GM12878 (cell line): ENCODE results near the gene WWC2. TPM values are rescaled to one million over a fixed set of nuclear protein-coding genes. Genes with fewer than 3 reads are reported as not detected.

ENCODE experiments used
- ATAC-seq: fragments of 200-7000 bp; cut with Tn5 transposase; 3 replicates; pipeline ENCODE4 v1.9.1; 2020; ENCODE audit warnings: mild to moderate bottlenecking, moderate library complexity
- BruUV-seq: library from RNA; stranded (reverse); fragments of 400-500 nt; replicated peaks from 2 replicates; lab custom pipeline; 2021; lab: Mats Ljungman, UMichigan
- CTCF ChIA-PET: fragments of 300-600 bp; sonication (Branson Sonifier 250); formaldehyde crosslinking; extraction: SDS; loops from one replicate; lab custom pipeline; 2021; ENCODE audit warnings: inconsistent platforms; lab: Yijun Ruan, JAX
- POLR2A ChIA-PET: fragments of 350-600 bp; formaldehyde crosslinking; extraction: SDS; loops from one replicate; lab custom pipeline; 2021; ENCODE audit warnings: inconsistent platforms; lab: Charles Lee
- RAD21 ChIA-PET: fragments of 300-600 bp; sonication (Branson Sonifier 250); formaldehyde crosslinking; loops from one replicate; lab custom pipeline; 2023; ENCODE audit warnings: antibody characterized with exemption; ENCODE audit not compliant: unreplicated experiment; lab: Charles Lee
- SMC1A ChIA-PET: fragments of 300-600 bp; sonication (Branson Sonifier 250); formaldehyde crosslinking; loops from one replicate; lab custom pipeline; 2023; ENCODE audit not compliant: unreplicated experiment, uncharacterized antibody; lab: Charles Lee
- DNase-seq: peaks from one replicate; pipeline ENCODE4 v3.0.0-alpha.2; 2011; ENCODE audit warnings: low read depth, low spot score
- FAIRE-seq: peaks from 3 replicates; lab custom pipeline; 2011; peaks lifted over from hg19 to GRCh38; lab: Jason Lieb, UNC
- H2AFZ ChIP-seq: 2 replicates; pipeline ENCODE4 v1.6.0; 2011; ENCODE audit warnings: low read depth, low read length, control low read depth; ENCODE audit not compliant: control insufficient read depth
- H3K27ac ChIP-seq: 2 replicates; pipeline ENCODE4 v1.5.1; 2011; ENCODE audit warnings: control low read depth; ENCODE audit not compliant: control insufficient read depth, insufficient read depth
- H3K27me3 ChIP-seq, 2 experiments: replicated peaks in 1 of 2; 2 replicates each; pipeline versions ENCODE4 v1.6.0 to v1.6.1; 2011; ENCODE audit warnings: low read length in 1 of 2; ENCODE audit not compliant: control insufficient read depth in 2 of 2, insufficient read depth in 2 of 2
- H3K36me3 ChIP-seq, 2 experiments: 2 replicates each; pipeline ENCODE4 v1.5.1; 2011; ENCODE audit warnings: low read length in 1 of 2; ENCODE audit not compliant: control insufficient read depth in 2 of 2, insufficient read depth in 2 of 2
- H3K4me1 ChIP-seq: 2 replicates; pipeline ENCODE4 v1.6.1; 2011; ENCODE audit warnings: mild to moderate bottlenecking, low read length, moderate library complexity, mixed read lengths; ENCODE audit not compliant: control insufficient read depth, insufficient read depth
- H3K4me2 ChIP-seq: 2 replicates; pipeline ENCODE4 v1.6.0; 2011; ENCODE audit warnings: control low read depth; ENCODE audit not compliant: control insufficient read depth, insufficient read depth
- H3K4me3 ChIP-seq: fragments of 200-600 bp; sonication (generic); 2 replicates; pipeline ENCODE4 v1.5.1; 2016
- H3K79me2 ChIP-seq: 2 replicates; pipeline ENCODE4 v1.6.0; 2011; ENCODE audit warnings: low read length; ENCODE audit not compliant: control insufficient read depth, insufficient read depth
- H3K9ac ChIP-seq: 2 replicates; pipeline ENCODE4 v1.8.0; 2011; ENCODE audit warnings: low read length, control low read depth, mixed read lengths; ENCODE audit not compliant: control insufficient read depth, insufficient read depth
- H3K9me3 ChIP-seq: replicated peaks from 3 replicates; pipeline ENCODE4 v1.5.1; 2011; ENCODE audit warnings: mild to moderate bottlenecking, low read length; ENCODE audit not compliant: control insufficient read depth, insufficient read depth
- H4K20me1 ChIP-seq: 2 replicates; pipeline ENCODE4 v1.6.0; 2011; ENCODE audit not compliant: control insufficient read depth, insufficient read depth
- BRCA1 ChIP-seq: IDR thresholded peaks from 2 replicates; pipeline ENCODE4 v1.6.1; 2011; ENCODE audit warnings: low read depth, low read length, improper control_type of control experiment
- CBX5 ChIP-seq: sonication (generic); IDR thresholded peaks from 2 replicates; pipeline ENCODE4 v1.6.1; 2016; ENCODE audit warnings: low read depth, moderate library complexity, mild to moderate bottlenecking, inconsistent platforms
- E2F4 ChIP-seq: IDR thresholded peaks from 2 replicates; pipeline ENCODE4 v1.6.1; 2012; ENCODE audit warnings: low read depth, low read length, improper control_type of control experiment
- HCFC1 ChIP-seq: fragments of 150-350 bp; IDR thresholded peaks from 2 replicates; pipeline ENCODE4 v1.6.1; 2014; ENCODE audit warnings: low read length
- NR2C1 ChIP-seq: fragments of 450-650 bp; IDR thresholded peaks from 2 replicates; pipeline ENCODE4 v1.6.1; 2017; ENCODE audit warnings: antibody characterized with exemption, mild to moderate bottlenecking, moderate library complexity
- POLR2AphosphoS2 ChIP-seq: IDR thresholded peaks from 2 replicates; pipeline ENCODE4 v1.6.1; 2011; ENCODE audit warnings: low read depth, mild to moderate bottlenecking, low read length, improper control_type of control experiment, moderate library complexity
- RCOR1 ChIP-seq: conservative IDR thresholded peaks from 2 replicates; pipeline ENCODE4 v1.6.1; 2012; ENCODE audit warnings: low read depth, low read length, improper control_type of control experiment
- RUNX3 ChIP-seq: IDR thresholded peaks from 2 replicates; pipeline ENCODE4 v1.6.1; 2012; ENCODE audit warnings: low read length, inconsistent platforms
- SMAD1 ChIP-seq: fragments of 450-650 bp; IDR thresholded peaks from 2 replicates; pipeline ENCODE4 v1.6.1; 2018; ENCODE audit warnings: mild to moderate bottlenecking, low read depth; ENCODE audit not compliant: partially characterized antibody
- YY1 ChIP-seq: IDR thresholded peaks from 2 replicates; pipeline ENCODE4 v1.6.1; 2011; ENCODE audit warnings: low read depth, mild to moderate bottlenecking, low read length
- ZNF622 ChIP-seq: fragments of 450-650 bp; IDR thresholded peaks from 2 replicates; pipeline ENCODE4 v1.6.1; 2017; ENCODE audit warnings: mild to moderate bottlenecking, inconsistent platforms
- WGBS: methylation state at CpG from one replicate; pipeline ENCODE4 v1.1.6; 2016; ENCODE audit warnings: low lambda C conversion rate; ENCODE audit not compliant: insufficient replicate concordance, insufficient coverage; ENCODE audit errors: missing lambda C conversion rate; 5-methylcytosine and 5-hydroxymethylcytosine counted together
- in situ Hi-C: fragments of 300-500 bp; cut with MboI; formaldehyde crosslinking; loops from 9 replicates; pipeline ENCODE4 v1.14.3; 2018; ENCODE audit warnings: mixed read lengths
- intact Hi-C: fragments of 100-400 bp; cut with micrococcal nuclease; formaldehyde crosslinking; loops from one replicate; pipeline ENCODE4 v1.14.2; 2022; ENCODE audit not compliant: unreplicated experiment
- polyA plus RNA-seq, 11 experiments: library from polyadenylated mRNA; depleted of rRNA in 4 of 11; unstranded in 6 of 11; stranded (reverse) in 5 of 11; fragments of >200 nt; fragmentation: Nextera tagmentation in 4 of 11; fragmentation: Illumina TruSeq in 1 of 11; extraction: Ambion mirVana in 4 of 11; extraction: Trizol in 1 of 11; gene quantifications; 1 replicate in 1 of 11; 2 replicates in 10 of 11; pipeline versions ENCODE4 v1.2.1 to v1.2.3, GENCODE V29; 2011 to 2016; ENCODE audit warnings: inconsistent platforms in 2 of 11, missing spikeins in 2 of 11, low read depth in 1 of 11
- total RNA-seq, 4 experiments: library from RNA; depleted of rRNA in 3 of 4; stranded (reverse); fragments of >200 nt in 3 of 4; fragmentation: Illumina TruSeq in 1 of 4; extraction: Trizol in 1 of 4; gene quantifications; 2 replicates each; pipeline versions ENCODE4 v1.2.1 to v1.2.3, GENCODE V29; 2013 to 2021

The WWC2 gene
- total and polyA plus RNA-seq, 10 of the 15 experiments (the other 5 are each of a cell fraction or from before 2014, with no cell fraction given): 0.02 to 0.72 (median 0.06) TPM; not detected in 3

GRCh38 chr4:183345261-183345660 is 246.2 kb downstream of the WWC2 start:
- H3K79me2 ChIP-seq: no peaks in the 10 kb centered on the region
- intact Hi-C loops: no loop called here
- H3K4me3 ChIP-seq: no peak overlapping the region
- H4K20me1 ChIP-seq: no peaks in the 10 kb centered on the region
- BruUV-seq: no TSS peak
- no peak overlapping the region for H3K27ac ChIP-seq
- DNase-seq (no peak), FAIRE-seq (no peak), ATAC-seq (no peak)
- H3K9me3 ChIP-seq: no peaks in the 10 kb centered on the region
- ChIA-PET RAD21 (no interaction called here), CTCF (no interaction called here), POLR2A (no interaction called here), SMC1A (no interaction called here)
- no peak overlapping the region for H3K4me2 ChIP-seq
- H2AFZ ChIP-seq: no peak overlapping the region
- H3K27me3 ChIP-seq: no peaks in the 10 kb centered on the region; a peak in 1 of 4 replicates
- H3K4me1 ChIP-seq: no peaks in the 10 kb centered on the region
- 54% methylated on average over 4 of the region's 4 CpGs for WGBS
- in situ Hi-C loops: no loop called here
- no peak overlapping the region for H3K9ac ChIP-seq
- TF ChIP-seq HCFC1 (no peak), SMAD1 (no peak), YY1 (no peak)
- H3K36me3 ChIP-seq: no peaks in the 10 kb centered on the region

GRCh38 chr4:183347146-183347545 is 248.1 kb downstream of the WWC2 start:
- H3K4me1 ChIP-seq: no peaks in the 10 kb centered on the region
- no peak overlapping the region for H3K4me3 ChIP-seq
- ChIA-PET SMC1A (no interaction called here), RAD21 (no interaction called here), CTCF (no interaction called here), POLR2A (interaction anchor here (0.7 kb wide), 1 partner anchor 1074 kb away, joined by 4 read pairs; no protein-coding TSS in a partner anchor)
- WGBS: 32% methylated on average over 8 of the region's 8 CpGs
- H3K27ac ChIP-seq: no peak overlapping the region
- in situ Hi-C loops (no loop called here), intact Hi-C loops (no loop called here)
- no peaks in the 10 kb centered on the region for H3K36me3 ChIP-seq
- no peak for DNase-seq
- no peak overlapping the region for H3K4me2 ChIP-seq
- no peaks in the 10 kb centered on the region for H3K79me2 ChIP-seq
- H3K9me3 ChIP-seq: no peaks in the 10 kb centered on the region
- no peak for TF ChIP-seq BRCA1
- TF ChIP-seq RUNX3: no peak
- no peak for TF ChIP-seq CBX5
- TF ChIP-seq RCOR1: no peak
- TF ChIP-seq NR2C1: no peak
- no peak for TF ChIP-seq ZNF622
- no peak for TF ChIP-seq POLR2AphosphoS2
- no peak for TF ChIP-seq E2F4
- TF ChIP-seq, all 136 proteins: peak for 0
- Histone ChIP-seq H2AFZ (no peak overlapping the region), H3K27me3 (no peaks in the 10 kb centered on the region; a peak in 1 of 4 replicates), H3K9ac (no peak overlapping the region), H4K20me1 (no peaks in the 10 kb centered on the region)
- BruUV-seq: no TSS peak
- FAIRE-seq (no peak), ATAC-seq (no peak)
